Omental fat pad (tissue), 4 donors: ENCODE results near the gene VIPR1. TPM values are rescaled to one million over a fixed set of nuclear protein-coding genes. Genes with fewer than 3 reads are reported as not detected.

Source experiments
- ATAC-seq: fragments of 150-250 bp; one replicate; pipeline ENCODE4 v1.9.1; 2016; ENCODE audit warnings: mild to moderate bottlenecking, moderate library complexity; ENCODE audit not compliant: low FRiP score
- DNase-seq: peaks from one replicate; pipeline ENCODE4 v3.0.0-alpha.2; 2019; ENCODE audit warnings: low spot score
- total RNA-seq, 4 donors: library from RNA; depleted of rRNA; stranded (reverse); fragments of >200 nt; gene quantifications; one replicate each; pipeline ENCODE4 v1.1.0, GENCODE V29; 2016
- TF ChIP-seq, protein P1 (sequence below), 3 donors: fragments of 450-650 bp; IDR thresholded peaks; one replicate each; pipeline ENCODE4 v1.5.1; 2016 to 2017; ENCODE audit warnings: antibody characterized with exemption in 3 of 3, mild to moderate bottlenecking in 3 of 3, moderate library complexity in 2 of 3

Gene VIPR1
- total RNA-seq, 4 donors from 2014 or later: 2.9 to 73.8 (median 6.2) TPM

DNA sequence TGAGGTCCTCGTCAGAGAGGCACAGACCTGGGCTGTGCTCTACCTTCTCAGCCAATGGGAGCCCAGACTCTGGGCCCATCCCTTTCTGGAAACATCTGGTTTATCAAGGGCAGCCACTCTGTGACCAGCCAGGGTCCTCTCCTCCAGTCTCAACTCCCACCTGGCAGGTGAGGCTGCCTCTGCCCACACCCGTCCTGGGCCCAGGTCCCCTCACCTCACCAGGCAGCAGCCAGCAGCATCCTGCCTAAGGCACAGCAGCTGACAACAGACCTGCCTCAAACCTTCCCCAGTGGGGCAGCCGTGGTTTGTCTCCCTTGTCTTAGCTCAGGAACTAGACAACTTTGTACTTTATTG, 8.7 kb upstream of the VIPR1 start:
- TF ChIP-seq, protein P1, sequence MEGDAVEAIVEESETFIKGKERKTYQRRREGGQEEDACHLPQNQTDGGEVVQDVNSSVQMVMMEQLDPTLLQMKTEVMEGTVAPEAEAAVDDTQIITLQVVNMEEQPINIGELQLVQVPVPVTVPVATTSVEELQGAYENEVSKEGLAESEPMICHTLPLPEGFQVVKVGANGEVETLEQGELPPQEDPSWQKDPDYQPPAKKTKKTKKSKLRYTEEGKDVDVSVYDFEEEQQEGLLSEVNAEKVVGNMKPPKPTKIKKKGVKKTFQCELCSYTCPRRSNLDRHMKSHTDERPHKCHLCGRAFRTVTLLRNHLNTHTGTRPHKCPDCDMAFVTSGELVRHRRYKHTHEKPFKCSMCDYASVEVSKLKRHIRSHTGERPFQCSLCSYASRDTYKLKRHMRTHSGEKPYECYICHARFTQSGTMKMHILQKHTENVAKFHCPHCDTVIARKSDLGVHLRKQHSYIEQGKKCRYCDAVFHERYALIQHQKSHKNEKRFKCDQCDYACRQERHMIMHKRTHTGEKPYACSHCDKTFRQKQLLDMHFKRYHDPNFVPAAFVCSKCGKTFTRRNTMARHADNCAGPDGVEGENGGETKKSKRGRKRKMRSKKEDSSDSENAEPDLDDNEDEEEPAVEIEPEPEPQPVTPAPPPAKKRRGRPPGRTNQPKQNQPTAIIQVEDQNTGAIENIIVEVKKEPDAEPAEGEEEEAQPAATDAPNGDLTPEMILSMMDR (IDR thresholded peaks at IDR 0.05): no peak
- no peak for DNase-seq
- ATAC-seq: no peak

DNA sequence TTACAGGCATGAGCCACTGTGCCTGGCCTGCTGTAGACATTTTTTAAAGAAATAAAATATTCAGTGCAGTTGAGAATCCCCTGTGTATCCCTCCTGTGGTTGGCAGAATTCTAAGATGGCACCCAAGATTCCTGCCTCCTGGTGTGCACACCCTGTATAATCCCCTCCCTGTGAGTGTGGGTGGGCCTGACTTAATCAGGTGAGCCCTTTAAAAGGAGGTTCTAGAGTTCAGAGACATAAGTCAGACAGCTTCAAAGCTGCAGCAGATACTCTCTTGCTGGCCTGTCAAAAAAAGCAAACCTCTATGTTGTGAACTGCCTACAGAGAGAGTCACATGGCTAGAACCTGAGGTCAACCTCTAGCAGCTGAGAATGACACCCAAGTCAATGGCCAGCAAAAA, 7.0 kb upstream of the VIPR1 start:
- TF ChIP-seq, protein P1 (IDR thresholded peaks at IDR 0.05): no peak
- DNase-seq: no peak
- ATAC-seq: no peak

DNA sequence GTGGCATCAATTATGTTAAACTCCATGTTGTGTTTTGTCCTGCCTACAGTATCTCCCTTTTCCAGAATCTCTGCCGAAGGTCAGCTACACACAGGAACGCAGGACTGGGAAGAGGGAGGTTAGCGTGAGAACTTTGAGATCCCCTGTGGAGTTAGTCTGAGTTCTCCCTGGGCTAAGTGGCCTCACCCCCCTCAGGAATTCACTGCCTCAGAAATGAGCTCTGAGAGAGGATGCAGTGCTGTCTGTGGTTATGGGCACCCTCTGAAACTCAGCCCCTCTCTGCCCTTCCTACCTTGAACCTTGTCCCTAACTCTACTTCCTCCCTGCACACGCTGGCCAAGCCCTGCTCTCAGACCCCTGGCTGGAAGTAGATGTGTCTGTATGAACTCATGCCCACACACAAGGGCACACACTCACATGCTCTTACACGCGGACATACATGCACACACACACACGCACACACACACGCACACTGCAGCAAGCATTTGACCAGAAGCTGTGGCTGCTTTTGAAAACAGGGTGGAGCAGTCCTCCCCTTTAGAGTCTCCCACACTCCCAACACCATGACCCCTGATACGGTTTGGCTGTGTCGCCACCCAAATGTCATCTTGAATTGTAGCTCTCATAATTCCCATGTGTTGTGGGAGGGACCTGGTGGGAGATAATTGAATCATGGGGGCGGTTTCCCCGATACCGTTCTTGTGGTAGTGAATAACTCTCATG, 5.3 kb upstream of the VIPR1 start:
- TF ChIP-seq, protein P1 (IDR thresholded peaks at IDR 0.05): no peak
- no peak for ATAC-seq
- DNase-seq: no peak

DNA sequence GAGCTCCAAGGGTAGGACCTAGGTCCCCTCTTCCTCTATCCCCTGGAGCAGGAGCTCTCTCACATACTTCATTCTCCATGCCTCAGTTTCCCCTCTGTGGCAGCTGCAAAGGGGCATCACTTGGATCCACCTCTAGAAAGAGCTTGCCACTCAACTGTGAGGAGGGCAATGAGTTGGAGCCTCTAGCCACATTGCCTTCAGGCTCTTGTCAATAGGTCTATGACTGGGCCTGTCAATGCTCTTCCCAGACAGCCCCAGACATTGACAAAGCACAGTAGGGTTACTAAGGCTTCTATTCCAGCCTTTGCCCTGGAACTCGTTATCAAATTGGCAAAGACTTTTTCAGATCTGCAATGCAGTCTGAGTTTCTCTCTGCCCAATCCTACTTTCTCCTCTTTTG, 4.4 kb upstream of the VIPR1 start:
- DNase-seq: no peak
- TF ChIP-seq, protein P1 (IDR thresholded peaks at IDR 0.05): no peak
- no peak for ATAC-seq

DNA sequence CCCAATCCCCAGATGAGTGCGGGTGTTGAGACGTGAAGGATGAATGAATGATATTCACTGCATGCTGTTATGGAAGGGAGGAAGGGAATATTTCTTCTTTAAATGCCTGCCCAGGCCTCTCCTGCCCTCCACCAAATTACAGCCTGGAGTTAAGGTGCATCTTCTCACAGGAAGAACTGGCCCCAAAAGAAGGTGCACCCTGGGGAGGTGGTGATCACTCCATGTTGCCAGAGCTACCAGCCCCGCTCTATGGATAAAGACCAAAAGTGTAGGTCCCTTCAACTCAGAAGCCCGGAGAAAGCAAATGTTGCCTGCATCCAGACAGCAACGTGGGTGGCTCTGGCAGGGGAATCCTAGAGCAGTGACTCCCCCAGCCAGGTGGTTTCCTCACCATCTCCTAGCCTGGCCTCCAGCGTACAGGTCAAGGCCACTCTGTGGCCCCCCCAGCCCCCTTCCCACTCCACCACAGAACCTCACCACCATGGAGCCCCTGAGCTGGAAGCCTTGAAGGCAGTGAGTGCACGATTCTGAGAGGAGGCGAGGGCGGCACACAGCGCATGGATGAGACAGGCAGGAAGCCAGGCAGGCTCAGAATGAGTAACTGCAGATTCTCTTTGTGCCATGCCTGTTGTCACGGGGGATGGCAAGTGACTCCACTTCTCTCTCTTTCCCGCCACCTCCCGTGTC, 3.5 kb upstream of the VIPR1 start:
- ATAC-seq (no peak), DNase-seq (no peak)
- TF ChIP-seq, protein P1 (IDR thresholded peaks at IDR 0.05): no peak

DNA sequence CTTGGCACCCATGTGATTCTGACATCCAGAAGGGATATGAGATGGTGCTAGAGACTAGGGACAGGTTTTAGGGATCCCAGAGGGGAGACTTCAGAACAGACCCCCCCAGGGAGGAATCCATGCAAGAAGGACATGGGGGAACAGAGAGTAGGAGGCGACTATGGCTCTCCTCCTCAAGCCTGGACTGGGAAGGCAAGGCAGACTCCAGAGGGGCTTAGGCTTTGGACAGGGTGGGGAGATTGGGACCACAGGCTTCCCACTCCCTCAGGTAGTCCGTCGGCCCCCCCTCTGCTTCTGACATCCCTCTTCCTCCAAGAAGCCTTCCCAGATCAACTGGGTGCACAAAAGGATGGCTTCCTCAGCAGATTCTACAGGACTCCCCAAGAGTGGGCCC, 3.0 kb upstream of the VIPR1 start:
- DNase-seq (no peak), ATAC-seq (no peak)
- TF ChIP-seq, protein P1 (IDR thresholded peaks at IDR 0.05): no peak

DNA sequence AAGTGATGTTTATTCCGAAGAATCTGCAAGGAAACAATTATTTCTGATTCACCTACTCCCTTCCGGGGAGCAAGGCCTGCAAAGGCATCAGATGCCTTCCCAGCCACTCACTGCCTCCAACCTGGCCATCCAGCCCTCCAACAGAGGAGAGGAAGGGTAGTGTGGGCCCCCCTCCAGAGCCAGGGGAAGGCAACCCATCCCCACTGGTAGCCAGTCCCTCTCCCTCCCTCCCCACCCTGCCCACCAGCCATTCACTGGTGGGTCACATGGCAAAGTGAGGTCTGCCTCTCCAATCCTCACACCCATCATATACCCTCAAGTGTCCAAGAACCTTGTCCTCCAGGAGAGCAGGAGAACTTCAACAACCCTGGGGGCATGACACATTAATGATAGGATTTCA, 2.4 kb upstream of the VIPR1 start:
- DNase-seq (no peak), ATAC-seq (no peak)
- TF ChIP-seq, protein P1 (IDR thresholded peaks at IDR 0.05): no peak
